Neuronal stem cell (in vitro differentiated cells): ENCODE data around the gene VPS8.

Source experiments
- DNase-seq: peaks from one replicate; pipeline ENCODE4 v3.0.0-alpha.2; 2013; ENCODE audit warnings: low spot score
- H2AFZ ChIP-seq: one replicate; pipeline ENCODE4 v1.6.1; 2013; ENCODE audit warnings: mild to moderate bottlenecking, low read length, inconsistent platforms
- H2AK5ac ChIP-seq: 2 replicates; pipeline ENCODE4 v1.6.1; 2013; ENCODE audit warnings: low read depth, mild to moderate bottlenecking, inconsistent platforms, low read length, moderate library complexity, mixed read lengths
- H2BK120ac ChIP-seq: 2 replicates; pipeline ENCODE4 v1.6.1; 2013; ENCODE audit warnings: low read depth, mild to moderate bottlenecking, inconsistent platforms, low read length, moderate library complexity, mixed read lengths
- H2BK12ac ChIP-seq: one replicate; pipeline ENCODE4 v1.6.1; 2013; ENCODE audit warnings: low read length, inconsistent platforms
- H2BK15ac ChIP-seq: 2 replicates; pipeline ENCODE4 v1.6.1; 2013; ENCODE audit warnings: mild to moderate bottlenecking, low read length, inconsistent platforms, mixed read lengths
- H2BK5ac ChIP-seq: one replicate; pipeline ENCODE4 v1.6.1; 2013; ENCODE audit warnings: inconsistent platforms, mild to moderate bottlenecking, low read length, moderate library complexity
- H3K14ac ChIP-seq: one replicate; pipeline ENCODE4 v1.6.1; 2013; ENCODE audit warnings: low read length, inconsistent platforms
- H3K18ac ChIP-seq: 2 replicates; pipeline ENCODE4 v1.6.1; 2013; ENCODE audit warnings: low read length, inconsistent platforms
- H3K23ac ChIP-seq: 2 replicates; pipeline ENCODE4 v1.6.1; 2013; ENCODE audit warnings: low read depth, mild to moderate bottlenecking, mixed read lengths, low read length, inconsistent platforms; ENCODE audit not compliant: poor library complexity
- H3K27ac ChIP-seq: replicated peaks from 3 replicates; pipeline ENCODE4 v1.5.1; 2013; ENCODE audit warnings: low read length, inconsistent platforms
- H3K27me3 ChIP-seq, 3 experiments: 2 replicates each; pipeline ENCODE4 v1.6.1; 2013; ENCODE audit warnings: low read length in 3 of 3, mild to moderate bottlenecking in 2 of 3, inconsistent platforms in 1 of 3, low read depth in 1 of 3, mixed read lengths in 1 of 3, moderate library complexity in 1 of 3; ENCODE audit not compliant: control insufficient read depth in 3 of 3, insufficient read depth in 3 of 3
- H3K36me3 ChIP-seq, 2 donors: replicated peaks in 1 of 2; 2 replicates each; pipeline ENCODE4 v1.6.1; 2013; ENCODE audit warnings: low read length in 2 of 2; ENCODE audit not compliant: control insufficient read depth in 2 of 2, insufficient read depth in 2 of 2
- H3K4ac ChIP-seq: 2 replicates; pipeline ENCODE4 v1.6.1; 2013; ENCODE audit warnings: inconsistent platforms, mild to moderate bottlenecking, low read length, moderate library complexity
- H3K4me1 ChIP-seq, 2 donors: 1 replicate in 1 of 2; 2 replicates in 1 of 2; pipeline ENCODE4 v1.6.1; 2013; ENCODE audit warnings: low read length in 2 of 2, low read depth in 1 of 2; ENCODE audit not compliant: control insufficient read depth in 2 of 2, insufficient read depth in 1 of 2
- H3K4me2 ChIP-seq: one replicate; pipeline ENCODE4 v1.6.1; 2013; ENCODE audit warnings: mild to moderate bottlenecking, low read length, inconsistent platforms; ENCODE audit not compliant: insufficient read depth, poor library complexity, severe bottlenecking
- H3K4me3 ChIP-seq, 2 donors: 2 replicates each; pipeline ENCODE4 v1.5.1; 2013; ENCODE audit warnings: low read length in 2 of 2, mild to moderate bottlenecking in 2 of 2, inconsistent platforms in 1 of 2, moderate library complexity in 1 of 2
- H3K79me1 ChIP-seq: one replicate; pipeline ENCODE4 v1.6.1; 2013; ENCODE audit warnings: low read depth, mild to moderate bottlenecking, inconsistent platforms, low read length, moderate library complexity
- H3K9ac ChIP-seq: one replicate; pipeline ENCODE4 v1.6.1; 2013; ENCODE audit warnings: mild to moderate bottlenecking, low read depth, low read length, inconsistent platforms; ENCODE audit not compliant: poor library complexity
- H3K9me3 ChIP-seq, 2 donors: replicated peaks in 1 of 2; 2 replicates each; pipeline versions ENCODE3 to v1.6.1; 2013; ENCODE audit warnings: low read length in 2 of 2, mild to moderate bottlenecking in 2 of 2, inconsistent platforms in 1 of 2, low read depth in 1 of 2, mixed read lengths in 1 of 2, moderate library complexity in 1 of 2; ENCODE audit not compliant: control insufficient read depth in 2 of 2, insufficient read depth in 1 of 2
- H4K8ac ChIP-seq: one replicate; pipeline ENCODE4 v1.6.1; 2013; ENCODE audit warnings: low read depth, mild to moderate bottlenecking, inconsistent platforms, low read length, moderate library complexity
- H4K91ac ChIP-seq: one replicate; pipeline ENCODE4 v1.6.1; 2013; ENCODE audit warnings: low read length, low read depth, mild to moderate bottlenecking, inconsistent platforms; ENCODE audit not compliant: poor library complexity
- WGBS, 2 donors: extraction: QIAGEN DNeasy Blood & Tissue Kit; methylation state at CpG; one replicate each; pipeline ENCODE4 v1.1.7; 2013; ENCODE audit warnings: missing lambda C conversion rate in 2 of 2, mixed read lengths in 1 of 2; ENCODE audit not compliant: insufficient read length in 2 of 2, insufficient replicate concordance in 1 of 2; ENCODE audit errors: extremely low coverage in 2 of 2; 5-methylcytosine and 5-hydroxymethylcytosine counted together

VPS8 gene

GRCh38 chr3:184811663-184811998 is 335 bp upstream of the VPS8 start:
- Histone ChIP-seq H3K14ac (no peak overlapping the region), H3K9ac (no peak overlapping the region), H3K27me3 (peaks cover 0 to 14% (median 0%) of the 10 kb centered on the region in 3 experiments), H4K91ac (no peak overlapping the region), H2BK5ac (no peak overlapping the region), H2AK5ac (no peak overlapping the region), H3K4me3 (peak overlapping the region in 1 of 2 donors; percentile 81), H2AFZ (peak overlapping the region; percentile 98), H3K36me3 (no peaks in the 10 kb centered on the region), H2BK15ac (no peak overlapping the region), H3K27ac (no peak overlapping the region), H2BK12ac (no peak overlapping the region), H3K4me1 (peaks cover 6% of the 10 kb centered on the region in 2 donors), H3K4me2 (no peak overlapping the region), H3K79me1 (peaks cover 2% of the 10 kb centered on the region), H3K9me3 (no peaks in the 10 kb centered on the region), H4K8ac (no peak overlapping the region), H2BK120ac (no peak overlapping the region), H3K23ac (no peak overlapping the region), H3K18ac (no peak overlapping the region), H3K4ac (no peak overlapping the region)
- DNase-seq = no peak
- WGBS, 2 donors = no CpG with 5 or more reads among the region's 3 CpGs

- Histone ChIP-seq H3K27ac (no peak overlapping the region), H3K79me1 (peaks cover 2% of the 10 kb centered on the region), H3K36me3 (no peaks in the 10 kb centered on the region), H3K18ac (no peak overlapping the region), H4K91ac (no peak overlapping the region), H3K23ac (no peak overlapping the region), H3K9ac (peak overlapping the region; percentile 26), H3K14ac (no peak overlapping the region), H2BK5ac (no peak overlapping the region), H3K9me3 (no peaks in the 10 kb centered on the region), H3K4me1 (peaks cover 6% of the 10 kb centered on the region in 2 donors), H3K4me2 (peak overlapping the region; percentile 81), H3K27me3 (peaks cover 0 to 10% (median 0%) of the 10 kb centered on the region in 3 experiments), H2AK5ac (no peak overlapping the region), H3K4me3 (peak overlapping the region; percentile 81 to 92), H2BK15ac (no peak overlapping the region), H2BK120ac (no peak overlapping the region), H2BK12ac (no peak overlapping the region), H2AFZ (peak overlapping the region; percentile 98), H3K4ac (no peak overlapping the region), H4K8ac (no peak overlapping the region)
- DNase-seq = no peak
- no CpG with 5 or more reads among the region's 17 CpGs for WGBS, 2 donors
These were observed 686 bp downstream of the VPS8 start for GRCh38 chr3:184812662-184813042.

GRCh38 chr3:184813357-184813756 is 1.4 kb downstream of the VPS8 start:
- Histone ChIP-seq H3K4me1 (peaks cover 4 to 6% of the 10 kb centered on the region in 2 donors), H3K14ac (no peak overlapping the region), H3K36me3 (no peaks in the 10 kb centered on the region), H2BK15ac (no peak overlapping the region), H3K27ac (no peak overlapping the region), H2BK120ac (no peak overlapping the region), H3K9ac (no peak overlapping the region), H3K79me1 (peaks cover 2% of the 10 kb centered on the region), H3K27me3 (peaks cover 0 to 10% (median 0%) of the 10 kb centered on the region in 3 experiments), H3K4me2 (peak overlapping the region; percentile 81), H3K23ac (no peak overlapping the region), H3K4me3 (peak overlapping the region in 1 of 2 donors; percentile 81), H3K9me3 (no peaks in the 10 kb centered on the region), H4K8ac (no peak overlapping the region), H2BK5ac (no peak overlapping the region), H3K4ac (no peak overlapping the region), H4K91ac (no peak overlapping the region), H2AK5ac (no peak overlapping the region), H3K18ac (no peak overlapping the region), H2BK12ac (no peak overlapping the region), H2AFZ (no peak overlapping the region)
- DNase-seq = no peak
- no CpG with 5 or more reads among the region's 3 CpGs for WGBS, 2 donors

- H3K4ac ChIP-seq = no peak overlapping the region
- H4K8ac ChIP-seq = no peak overlapping the region
- H2BK12ac ChIP-seq = no peak overlapping the region
- H3K18ac ChIP-seq = no peak overlapping the region
- no peak for DNase-seq
- no peak overlapping the region for H2AFZ ChIP-seq
- no peak overlapping the region for H2BK5ac ChIP-seq
- H4K91ac ChIP-seq = no peak overlapping the region
- H2AK5ac ChIP-seq = no peak overlapping the region
- H3K14ac ChIP-seq = no peak overlapping the region
- H3K4me2 ChIP-seq = no peak overlapping the region
- peaks cover 4 to 6% of the 10 kb centered on the region in 2 donors for H3K4me1 ChIP-seq
- no peaks in the 10 kb centered on the region for H3K36me3 ChIP-seq
- H3K9ac ChIP-seq = no peak overlapping the region
- no peaks in the 10 kb centered on the region for H3K9me3 ChIP-seq
- H3K79me1 ChIP-seq = peaks cover 2% of the 10 kb centered on the region
- H3K23ac ChIP-seq = no peak overlapping the region
- no peak overlapping the region for H2BK120ac ChIP-seq
- no peak overlapping the region for H3K27ac ChIP-seq
- no peak overlapping the region for H2BK15ac ChIP-seq
- H3K4me3 ChIP-seq = no peak overlapping the region
- H3K27me3 ChIP-seq = peaks cover 0 to 5% (median 0%) of the 10 kb centered on the region in 3 experiments
These were observed 2.2 kb downstream of the VPS8 start for GRCh38 chr3:184814214-184814613.
